Muscle of arm (tissue), 12 donors: ENCODE results near the gene TPM1. TPM values are rescaled to one million over a fixed set of nuclear protein-coding genes. Genes with fewer than 3 reads are reported as not detected.
A peak's percentile ranks its signal among the peaks of the same experiment; 100 is the strongest.

Experiments used
- DNase-seq: peaks from one replicate; pipeline ENCODE4 v3.0.0-alpha.2; 2013
- polyA plus RNA-seq, 12 donors: library from polyadenylated mRNA; unstranded; fragments of 120-200 nt; gene quantifications; one replicate each; pipeline ENCODE4 v1.2.1, GENCODE V29; 2013; ENCODE audit not compliant: insufficient read length in 12 of 12

Gene TPM1
- polyA plus RNA-seq, 12 donors = 1,610 to 7,782 (median 4,394) TPM

DNA sequence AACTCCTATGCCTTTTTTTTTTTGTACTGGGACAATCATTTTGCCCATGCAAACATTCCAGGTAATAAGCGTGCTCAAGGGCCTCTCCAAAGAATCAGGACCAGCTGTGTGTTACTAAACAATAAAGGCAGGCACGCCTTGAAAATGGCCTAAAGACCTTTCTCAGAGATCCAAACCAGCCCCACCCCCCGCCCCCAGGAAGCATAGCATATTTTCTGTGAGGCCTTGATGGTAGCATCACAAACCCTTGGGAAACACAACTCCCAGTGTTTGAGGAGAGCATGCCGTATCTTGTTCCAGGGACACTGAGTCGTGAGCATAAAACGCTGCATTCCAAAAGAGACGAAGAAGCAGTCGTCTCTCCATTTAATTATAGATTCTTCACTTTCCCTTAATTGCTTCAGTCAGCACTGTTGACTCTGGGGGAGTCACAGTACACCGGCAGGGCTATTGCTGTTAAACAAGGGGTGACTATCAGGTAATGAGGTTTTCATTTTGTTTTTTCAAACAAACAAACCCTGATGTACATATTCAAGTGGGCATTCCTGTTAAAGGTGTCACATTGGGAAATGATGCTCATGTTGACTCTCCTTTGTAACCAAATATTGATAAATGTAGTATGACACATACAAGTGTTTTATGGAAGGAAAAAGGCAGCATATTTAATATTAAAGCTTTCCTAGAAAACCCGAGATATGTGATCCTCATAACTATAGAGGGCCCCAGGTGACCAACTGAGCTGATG, 4.4 kb upstream of the TPM1 start:
- no peak for DNase-seq

DNA sequence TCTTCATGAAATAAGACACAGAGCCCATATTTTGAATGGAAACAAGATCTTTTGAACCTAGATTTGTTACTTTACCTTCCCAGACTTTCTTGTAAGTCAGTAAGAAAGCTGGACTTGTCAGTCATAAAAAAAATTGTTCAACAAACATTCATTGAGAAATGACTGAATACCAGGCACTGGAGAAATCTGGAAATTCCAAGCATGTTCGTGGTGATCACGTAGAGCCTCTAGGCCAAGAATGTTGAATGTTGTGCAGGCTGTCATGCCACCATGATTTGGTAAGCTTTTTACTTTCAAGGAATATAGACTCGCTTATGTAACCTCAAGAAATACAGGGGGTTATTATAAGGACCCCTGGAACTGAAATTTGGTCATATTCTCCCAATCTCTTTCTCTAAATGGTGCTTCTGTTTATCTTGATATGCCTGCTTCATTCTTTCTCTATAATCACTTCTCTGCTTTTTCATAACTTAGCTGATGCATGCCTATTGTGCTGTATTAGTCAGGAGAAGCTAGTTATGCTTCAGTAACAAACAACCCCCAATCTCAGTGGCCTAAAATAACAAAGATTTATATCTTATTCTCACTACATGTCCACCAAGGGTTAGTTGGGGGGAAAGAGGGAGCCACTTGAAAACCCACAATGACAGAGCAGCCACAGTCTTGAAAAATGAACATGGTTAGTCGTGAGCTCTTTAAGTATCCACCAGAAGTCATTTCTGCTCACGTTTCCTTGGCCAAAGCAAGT, 3.4 kb upstream of the TPM1 start:
- no peak for DNase-seq

DNA sequence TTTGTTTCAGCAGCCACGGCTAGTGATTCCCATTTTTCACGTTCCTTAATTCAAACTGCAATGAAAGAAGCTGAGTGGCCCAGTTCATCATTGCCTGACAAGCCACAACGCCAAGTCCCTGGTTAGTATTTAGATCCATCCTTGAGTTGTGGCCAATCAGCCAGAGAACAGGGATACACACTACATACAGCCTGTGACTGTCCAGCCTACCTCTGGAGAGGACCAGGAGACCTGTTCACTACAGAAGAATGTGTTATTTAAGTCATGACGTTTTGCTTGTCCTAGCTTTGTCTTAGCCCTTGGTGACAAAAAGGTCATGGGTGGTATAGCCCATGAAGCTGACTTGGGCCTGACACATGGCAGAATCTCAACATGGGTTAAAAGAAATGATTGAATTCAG, 2.7 kb upstream of the TPM1 start:
- no peak for DNase-seq

DNA sequence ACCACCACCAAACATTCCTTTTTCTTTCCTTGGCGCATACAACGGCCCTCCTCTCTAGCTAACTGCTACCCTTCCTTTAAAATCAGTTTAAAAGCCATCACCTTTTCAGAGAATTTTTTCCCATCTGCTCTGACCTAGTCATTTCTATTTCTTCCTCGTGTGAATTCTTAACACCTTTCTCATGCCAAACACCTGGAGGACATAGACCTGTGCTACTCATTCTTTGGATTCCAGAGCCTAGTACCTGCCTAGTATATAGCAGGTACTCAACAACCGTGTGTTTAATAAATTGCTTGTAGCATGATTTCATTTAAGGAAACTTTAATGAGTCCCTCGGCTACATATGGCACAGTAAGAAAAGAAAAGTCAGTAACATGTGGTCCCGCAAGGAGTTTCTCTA, 2.0 kb upstream of the TPM1 start:
- no peak for DNase-seq

- DNase-seq = no peak
Measured at GRCh38 chr15:63040954-63041353, 1.6 kb upstream of the TPM1 start.

DNA sequence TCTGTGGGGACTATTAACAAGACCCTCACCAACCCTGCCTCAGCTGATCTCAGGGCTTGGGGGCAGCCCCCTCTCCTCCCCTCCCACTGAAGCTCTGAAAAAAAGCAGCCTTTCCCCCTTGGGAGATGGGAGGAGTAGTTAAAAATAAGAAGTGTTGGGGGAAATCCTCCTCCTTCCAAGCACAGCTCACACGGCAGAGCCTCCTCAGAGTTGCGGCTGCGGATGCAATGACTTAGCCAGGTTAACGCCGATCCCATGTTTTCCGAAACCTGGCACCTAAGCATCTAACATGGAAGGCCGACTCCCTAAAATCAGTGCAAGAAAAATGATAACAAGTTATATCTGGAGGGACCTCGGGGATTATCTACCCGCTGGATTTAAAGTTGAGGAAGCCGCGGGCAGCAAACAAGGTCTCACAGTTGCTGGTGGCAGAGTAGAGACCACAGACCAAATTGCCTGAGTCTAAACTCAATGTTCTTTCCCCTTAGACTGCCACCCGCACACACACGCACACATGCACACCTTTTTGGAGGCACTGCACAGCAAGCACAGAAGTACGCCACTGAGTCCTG, 1.1 kb upstream of the TPM1 start:
- no peak for DNase-seq

DNA sequence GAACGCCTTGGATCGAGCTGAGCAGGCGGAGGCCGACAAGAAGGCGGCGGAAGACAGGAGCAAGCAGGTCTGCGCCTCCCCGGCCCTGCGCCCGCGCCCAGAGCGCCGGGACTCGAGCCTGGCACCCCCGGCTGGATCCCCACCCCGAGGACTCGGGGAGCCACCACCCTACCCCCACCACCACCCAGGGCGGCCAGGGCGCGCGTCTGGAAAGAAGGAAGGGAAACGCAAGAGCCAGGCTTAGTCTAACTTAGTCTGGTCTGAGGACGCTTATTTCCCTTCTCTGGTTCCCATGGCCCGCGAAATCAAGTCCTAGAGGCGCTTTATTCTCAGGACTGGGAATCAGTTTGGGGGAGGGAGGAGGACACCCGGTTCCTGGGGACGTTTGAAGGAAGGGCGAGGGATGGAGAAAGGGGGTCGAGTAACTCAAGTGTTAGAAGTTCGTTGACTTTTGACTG, 359 bp downstream of the TPM1 start:
- no peak for DNase-seq

DNA sequence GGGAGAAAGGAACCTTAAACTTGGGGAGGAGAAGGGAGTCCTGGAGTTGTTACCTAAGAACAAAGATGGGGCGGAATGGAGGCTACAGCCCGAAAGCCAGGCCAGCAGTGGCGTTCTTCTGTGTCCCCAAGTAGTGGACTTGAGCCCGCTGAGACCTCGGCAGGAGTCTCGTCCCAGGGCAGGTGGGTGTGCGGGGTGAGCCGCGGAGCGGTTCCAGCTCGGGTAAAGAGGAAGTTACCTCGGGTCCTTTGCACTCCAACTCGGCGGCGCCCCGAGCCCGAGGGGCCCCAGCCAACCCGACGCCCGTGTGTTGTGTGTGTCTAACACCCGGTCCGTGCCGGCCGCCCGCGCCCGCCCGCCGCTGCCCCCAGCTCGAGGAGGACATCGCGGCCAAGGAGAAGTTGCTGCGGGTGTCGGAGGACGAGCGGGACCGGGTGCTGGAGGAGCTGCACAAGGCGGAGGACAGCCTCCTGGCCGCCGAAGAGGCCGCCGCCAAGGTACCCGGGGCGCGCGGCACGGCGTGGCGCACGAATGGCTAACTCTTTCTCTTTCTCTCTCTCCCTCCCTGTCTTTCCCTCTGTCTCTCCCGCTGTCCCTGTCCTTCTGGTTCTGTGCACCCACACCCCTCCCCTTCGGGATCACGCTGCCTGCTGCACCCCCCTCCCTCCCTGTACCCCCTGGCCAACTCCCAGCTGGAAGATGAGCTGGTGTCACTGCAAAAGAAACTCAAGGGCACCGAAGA, 959 bp downstream of the TPM1 start:
- no peak for DNase-seq

- DNase-seq = no peak
Measured at GRCh38 chr15:63044077-63044644, 1.6 kb downstream of the TPM1 start.

- DNase-seq = no peak
Measured at GRCh38 chr15:63044645-63045464, 2.3 kb downstream of the TPM1 start.

DNA sequence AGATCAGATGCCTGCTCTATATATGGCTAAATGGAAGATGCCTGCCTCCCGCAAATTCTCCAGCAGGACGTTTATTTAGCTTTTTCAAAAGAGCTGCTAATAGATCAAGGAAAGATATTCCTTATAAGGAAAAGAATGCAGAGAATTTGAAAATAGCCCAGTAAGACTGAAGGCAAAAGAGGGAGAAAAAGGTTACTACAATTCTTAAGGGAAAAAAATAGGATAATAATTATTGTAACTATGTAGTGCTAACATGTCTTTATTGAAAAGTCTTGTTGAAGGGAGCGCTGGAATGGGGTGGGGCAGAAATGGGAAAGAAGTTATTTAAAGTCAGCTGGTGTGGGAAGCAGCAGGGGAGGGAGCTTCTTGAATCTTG, 2.9 kb downstream of the TPM1 start:
- DNase-seq = no peak

GRCh38 chr15:63045879-63046278, 3.3 kb downstream of the TPM1 start:
- DNase-seq = no peak

DNA sequence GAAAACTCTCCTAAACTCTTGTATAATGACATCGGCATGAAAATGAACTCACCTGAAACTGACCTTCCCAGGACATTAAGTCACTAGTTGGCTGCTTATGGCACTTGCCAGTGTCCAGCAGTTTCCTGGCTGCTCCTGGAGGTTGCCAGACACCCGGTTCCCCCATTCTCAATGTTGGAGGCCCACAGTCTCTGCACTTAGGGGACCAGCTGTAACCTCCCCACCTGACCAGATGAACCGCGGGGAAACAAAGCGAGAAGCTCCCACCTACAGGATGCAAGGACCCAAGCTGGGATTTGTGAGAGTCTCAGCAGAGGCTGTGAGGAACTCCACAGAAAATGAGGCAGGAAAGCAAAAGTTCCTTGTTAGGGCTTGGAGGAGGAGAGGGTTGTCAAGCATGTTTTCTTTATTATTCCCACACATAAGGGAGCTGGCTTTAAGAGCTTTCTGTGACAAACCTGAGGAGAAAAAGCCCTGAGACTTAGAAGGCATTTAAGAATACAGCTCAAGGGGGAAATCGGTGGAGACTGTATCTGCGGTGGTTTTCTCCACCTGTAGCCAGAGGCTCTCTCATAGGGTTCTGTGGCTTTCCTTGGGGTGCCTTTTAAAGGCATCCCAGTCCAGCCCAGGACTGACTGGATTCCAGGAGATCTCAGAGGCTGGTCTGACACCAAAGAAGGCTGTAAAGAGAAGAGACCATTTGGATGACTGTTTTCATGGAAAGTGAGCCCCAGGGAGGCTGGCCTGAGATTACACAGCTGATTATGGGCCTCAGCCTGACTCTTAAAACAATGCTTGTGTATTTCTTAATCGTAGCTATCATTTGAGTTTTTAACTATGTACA, 4.6 kb downstream of the TPM1 start:
- DNase-seq = no peak

- no peak for DNase-seq
Measured at GRCh38 chr15:63047792-63048114, 5.2 kb downstream of the TPM1 start.

- DNase-seq = peak; percentile 90
Measured at GRCh38 chr15:63048115-63048775, 5.7 kb downstream of the TPM1 start.

- peak; percentile 70 for DNase-seq
Measured at GRCh38 chr15:63048776-63049665, 6.5 kb downstream of the TPM1 start.

DNA sequence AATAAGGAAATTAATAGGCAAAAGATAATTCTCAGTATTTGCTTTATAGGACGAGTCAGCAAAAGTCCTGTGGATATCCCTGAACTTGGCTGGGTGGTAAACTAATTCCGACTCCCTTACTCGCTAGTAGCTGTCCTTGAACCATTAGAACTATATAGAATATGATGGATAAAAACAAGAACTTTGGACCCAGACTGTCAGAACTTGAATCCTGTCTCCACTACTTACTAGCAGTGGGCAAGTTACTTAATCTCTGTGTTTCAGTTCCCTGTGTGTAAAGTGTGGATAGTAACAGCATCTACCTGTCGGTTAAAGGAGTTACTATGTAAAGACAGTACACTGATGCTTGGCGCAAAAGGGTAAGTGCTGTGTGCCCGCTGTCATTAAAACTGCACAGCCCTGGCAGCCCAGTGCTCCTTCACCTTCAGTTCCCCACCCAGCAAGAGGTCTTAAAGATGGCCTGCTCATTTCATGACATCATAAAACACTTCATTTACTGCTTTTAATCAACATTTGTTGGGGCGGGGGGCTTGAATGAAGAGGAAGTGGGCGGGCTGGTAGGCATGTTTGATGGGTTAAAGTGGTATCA, 7.3 kb downstream of the TPM1 start:
- DNase-seq = no peak

DNA sequence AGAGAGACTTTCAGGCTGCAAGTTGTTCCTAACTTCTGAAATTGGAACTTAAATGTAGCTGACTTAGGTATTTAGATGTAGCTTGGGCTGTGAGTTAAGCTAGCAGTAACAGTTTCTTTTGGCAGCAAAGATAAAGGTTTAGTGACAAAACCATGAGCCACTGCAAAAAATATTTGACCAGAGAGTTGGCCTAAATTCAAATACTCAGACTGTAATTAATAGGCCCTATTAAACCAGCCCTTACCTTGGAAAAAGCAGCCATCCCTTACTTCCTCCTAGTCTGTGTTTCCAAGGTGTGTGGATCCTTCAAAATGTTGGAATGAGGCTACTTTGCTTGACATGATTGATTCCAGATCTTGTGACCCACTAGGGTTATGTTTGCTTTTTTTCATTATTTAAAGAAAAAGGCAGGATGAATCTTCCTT, 8.2 kb downstream of the TPM1 start:
- no peak for DNase-seq
